ENCODE results near the gene CCDC15.

DNA sequence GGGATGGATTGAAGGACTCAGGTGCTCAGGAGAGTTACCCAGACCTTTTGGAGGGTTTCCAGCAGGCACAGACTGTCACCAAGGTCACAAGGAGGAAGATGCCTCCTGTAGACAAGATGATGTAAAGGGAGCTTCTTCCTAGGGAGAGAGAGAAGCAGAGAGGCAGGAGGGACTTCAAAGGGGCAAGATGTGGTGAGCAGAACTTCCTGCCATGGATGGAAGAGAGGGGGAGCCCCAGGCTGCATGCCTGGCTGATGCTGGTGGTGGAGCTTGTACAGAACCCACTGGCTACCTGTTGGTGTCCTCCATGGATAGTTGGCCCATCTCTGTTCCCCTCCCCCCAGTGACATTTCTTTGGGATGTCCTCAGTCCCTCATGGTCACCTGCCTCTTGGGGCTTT is 30.7 kb upstream of the CCDC15 start:
- TF ChIP-seq EZH2 (IDR thresholded peaks at IDR 0.05; ENCODE audit: borderline replicate concordance, low read length), result no peak
- TF ChIP-seq, protein P1, sequence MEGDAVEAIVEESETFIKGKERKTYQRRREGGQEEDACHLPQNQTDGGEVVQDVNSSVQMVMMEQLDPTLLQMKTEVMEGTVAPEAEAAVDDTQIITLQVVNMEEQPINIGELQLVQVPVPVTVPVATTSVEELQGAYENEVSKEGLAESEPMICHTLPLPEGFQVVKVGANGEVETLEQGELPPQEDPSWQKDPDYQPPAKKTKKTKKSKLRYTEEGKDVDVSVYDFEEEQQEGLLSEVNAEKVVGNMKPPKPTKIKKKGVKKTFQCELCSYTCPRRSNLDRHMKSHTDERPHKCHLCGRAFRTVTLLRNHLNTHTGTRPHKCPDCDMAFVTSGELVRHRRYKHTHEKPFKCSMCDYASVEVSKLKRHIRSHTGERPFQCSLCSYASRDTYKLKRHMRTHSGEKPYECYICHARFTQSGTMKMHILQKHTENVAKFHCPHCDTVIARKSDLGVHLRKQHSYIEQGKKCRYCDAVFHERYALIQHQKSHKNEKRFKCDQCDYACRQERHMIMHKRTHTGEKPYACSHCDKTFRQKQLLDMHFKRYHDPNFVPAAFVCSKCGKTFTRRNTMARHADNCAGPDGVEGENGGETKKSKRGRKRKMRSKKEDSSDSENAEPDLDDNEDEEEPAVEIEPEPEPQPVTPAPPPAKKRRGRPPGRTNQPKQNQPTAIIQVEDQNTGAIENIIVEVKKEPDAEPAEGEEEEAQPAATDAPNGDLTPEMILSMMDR (conservative IDR thresholded peaks at IDR 0.05 in 1 of 2, IDR thresholded peaks at IDR 0.05 in 1 of 2; ENCODE audit: extremely low read depth in 1 of 2, insufficient read depth in 1 of 2, low read depth in 1 of 2, low read length in 2 of 2), result no peak

All from mammary epithelial cell (primary cell).